Bone marrow (tissue), 2 donors: ENCODE data around the gene ZMYND8.
"Not testable (repeated sequence)": the region's sequence is repeated elsewhere in the genome, so short reads cannot be mapped to it uniquely, and the experiment has no call there.

Source experiments
- DNase-seq, 2 donors: peaks; one replicate each; lab custom pipeline; 2025; lab: John Stamatoyannopoulos, UW

ZMYND8 gene

DNA sequence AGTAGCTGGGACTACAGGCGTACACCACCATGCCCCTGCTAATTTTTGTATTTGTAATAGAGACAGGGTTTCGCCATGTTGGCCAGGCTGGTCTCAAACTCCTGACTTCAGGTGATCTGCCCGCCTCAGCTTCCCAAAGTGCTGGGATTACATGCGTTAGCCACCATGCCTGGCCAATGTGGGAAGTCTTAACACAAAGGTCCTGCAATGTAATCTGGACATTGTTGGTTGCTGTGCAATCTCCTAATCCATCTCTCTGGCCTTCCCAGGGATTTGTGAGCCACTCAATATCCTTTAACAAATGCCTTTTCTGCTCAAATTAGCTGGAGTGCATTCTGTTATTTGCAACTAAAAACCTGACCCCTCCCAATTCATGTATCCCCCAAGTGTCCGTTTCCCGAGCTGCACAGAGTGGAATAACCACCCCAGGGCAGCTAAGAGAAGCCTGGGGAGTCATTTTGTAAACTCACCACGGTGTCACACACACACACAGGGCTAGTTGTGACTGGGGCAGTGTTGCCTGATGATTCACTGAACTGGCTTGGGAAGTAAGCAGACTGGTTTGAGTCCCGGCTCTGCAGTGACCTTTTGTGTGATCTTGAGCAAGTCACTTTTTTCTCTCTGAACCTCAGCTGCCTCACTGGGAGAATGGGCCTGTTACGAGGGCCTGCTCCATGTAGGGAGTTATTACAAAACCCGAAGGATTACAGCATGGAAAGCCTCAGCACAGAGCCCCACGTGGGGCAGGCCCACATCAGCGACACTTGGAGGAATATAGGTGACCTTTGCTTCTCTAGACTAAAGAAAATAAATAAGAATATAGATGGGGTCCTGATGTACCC lies 152.3 kb downstream of the ZMYND8 start:
- no peak for DNase-seq

DNA sequence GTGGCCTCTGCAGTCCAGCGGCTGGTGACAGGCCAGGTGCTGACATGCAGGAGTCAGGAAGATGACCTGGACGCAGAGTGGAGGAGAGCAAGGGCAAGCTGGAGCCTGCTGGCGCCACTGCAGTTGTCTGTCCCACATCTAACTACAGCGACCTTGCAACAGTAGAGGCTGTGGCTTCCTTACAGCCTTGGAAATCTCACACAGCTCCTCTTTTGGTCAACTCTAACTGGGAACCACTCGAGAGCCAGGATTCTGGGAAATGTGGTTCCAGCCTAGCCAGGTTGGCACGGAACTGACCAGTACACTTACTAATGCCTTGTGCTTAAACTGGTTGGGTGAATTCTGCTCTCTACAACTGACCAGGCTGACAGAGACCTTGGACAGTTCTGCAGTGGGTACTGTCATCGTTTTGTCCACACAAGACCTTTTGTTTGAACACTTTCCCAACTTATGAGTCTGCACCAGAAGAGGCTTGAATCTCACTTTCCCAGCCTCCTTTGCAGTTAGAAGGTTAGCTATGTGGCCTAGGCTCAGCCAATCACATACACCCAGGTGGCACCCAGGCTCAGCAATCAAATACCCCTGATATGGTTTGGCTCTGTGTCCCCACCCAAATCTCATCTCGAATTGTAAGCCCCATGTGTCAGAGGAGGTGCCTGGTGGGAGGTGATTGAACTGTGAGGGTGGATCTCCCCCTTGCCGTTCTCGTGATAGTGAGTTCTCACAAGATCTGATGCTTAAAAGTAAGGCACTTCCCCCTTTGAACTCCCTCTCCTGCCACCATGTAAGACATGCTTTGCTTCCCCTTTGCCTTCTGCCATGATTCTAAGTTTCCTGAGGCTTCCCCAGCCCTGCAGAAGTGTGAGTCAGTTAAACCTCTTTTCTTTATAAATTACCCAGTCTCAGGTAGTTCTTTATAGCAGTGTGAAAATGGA lies 153.5 kb downstream of the ZMYND8 start:
- no peak for DNase-seq

DNA sequence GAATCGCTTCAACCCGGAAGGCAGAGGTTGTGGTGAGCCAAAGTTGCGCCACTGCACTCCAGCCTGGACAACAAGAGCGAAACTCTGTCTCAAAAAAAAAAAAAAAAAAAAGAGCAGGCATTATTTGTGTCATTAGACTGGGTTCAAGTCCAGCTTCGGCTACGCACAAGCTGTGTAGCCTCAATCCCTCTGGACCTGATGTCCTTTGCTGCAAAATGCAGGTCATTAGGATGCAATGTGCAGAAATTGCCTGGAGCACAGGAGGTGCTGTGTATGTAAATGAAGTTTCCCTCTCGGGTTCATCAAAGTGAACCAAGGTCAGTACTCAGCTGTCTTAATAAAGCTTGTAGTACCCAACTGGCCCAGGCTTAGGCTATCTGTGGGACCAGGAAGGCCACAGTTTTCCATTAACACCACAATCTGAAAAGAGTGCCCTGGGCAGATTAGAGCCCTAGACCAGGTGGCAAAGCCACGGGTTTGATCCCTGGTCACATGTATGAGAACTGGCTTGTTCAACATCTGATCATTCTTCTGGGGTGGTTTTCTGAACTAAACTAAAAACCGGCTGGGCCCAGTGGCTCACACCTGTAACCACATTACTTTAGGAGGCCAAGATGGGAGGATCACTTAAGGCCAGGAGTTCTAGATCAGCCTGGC lies 155.3 kb downstream of the ZMYND8 start:
- no peak for DNase-seq

DNA sequence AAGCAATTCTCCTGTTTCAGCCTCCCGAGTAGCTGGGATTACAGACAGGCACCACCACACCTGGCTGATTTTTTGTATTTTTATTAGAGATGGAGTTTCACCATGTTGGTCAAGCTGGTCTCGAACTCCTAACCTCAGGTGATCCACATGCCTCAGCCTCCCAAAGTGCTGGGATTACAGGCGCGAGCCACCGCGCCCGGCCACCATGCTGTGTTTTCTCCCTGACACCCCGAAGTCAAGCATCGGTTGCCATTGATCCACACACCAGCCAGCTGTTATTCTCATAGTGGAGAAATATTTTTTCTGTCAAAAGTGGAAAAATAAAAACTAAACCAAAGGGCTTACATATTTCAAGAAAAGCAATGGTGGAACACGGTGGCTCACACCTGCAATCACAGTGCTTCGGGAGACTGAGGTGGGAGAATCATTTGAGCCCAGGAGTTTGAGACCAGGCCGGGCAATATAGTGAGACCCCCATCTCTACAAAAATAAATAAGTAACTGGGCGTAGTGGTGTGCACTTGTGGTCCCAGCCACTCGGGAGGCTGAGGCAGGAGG lies 157.4 kb downstream of the ZMYND8 start:
- no peak for DNase-seq

DNA sequence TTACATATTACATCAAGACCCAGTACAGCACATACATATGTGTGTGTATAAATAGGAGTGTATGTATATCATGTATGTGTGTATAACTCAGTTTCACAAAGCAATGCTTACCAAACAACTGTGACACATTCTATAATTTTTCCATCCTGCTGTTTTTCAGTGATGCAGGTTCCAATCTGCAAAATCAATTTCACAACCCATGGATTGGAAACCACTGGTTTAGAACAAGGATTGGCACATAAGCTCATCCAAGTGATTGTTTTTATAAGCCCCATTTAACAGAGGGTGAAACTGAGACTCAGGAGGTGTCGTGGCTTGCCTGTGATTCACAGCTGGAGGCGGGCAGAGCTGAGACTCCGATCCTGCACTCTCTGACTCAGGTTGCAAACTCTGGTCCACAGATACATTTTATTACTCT lies 158.2 kb downstream of the ZMYND8 start:
- no peak for DNase-seq

DNA sequence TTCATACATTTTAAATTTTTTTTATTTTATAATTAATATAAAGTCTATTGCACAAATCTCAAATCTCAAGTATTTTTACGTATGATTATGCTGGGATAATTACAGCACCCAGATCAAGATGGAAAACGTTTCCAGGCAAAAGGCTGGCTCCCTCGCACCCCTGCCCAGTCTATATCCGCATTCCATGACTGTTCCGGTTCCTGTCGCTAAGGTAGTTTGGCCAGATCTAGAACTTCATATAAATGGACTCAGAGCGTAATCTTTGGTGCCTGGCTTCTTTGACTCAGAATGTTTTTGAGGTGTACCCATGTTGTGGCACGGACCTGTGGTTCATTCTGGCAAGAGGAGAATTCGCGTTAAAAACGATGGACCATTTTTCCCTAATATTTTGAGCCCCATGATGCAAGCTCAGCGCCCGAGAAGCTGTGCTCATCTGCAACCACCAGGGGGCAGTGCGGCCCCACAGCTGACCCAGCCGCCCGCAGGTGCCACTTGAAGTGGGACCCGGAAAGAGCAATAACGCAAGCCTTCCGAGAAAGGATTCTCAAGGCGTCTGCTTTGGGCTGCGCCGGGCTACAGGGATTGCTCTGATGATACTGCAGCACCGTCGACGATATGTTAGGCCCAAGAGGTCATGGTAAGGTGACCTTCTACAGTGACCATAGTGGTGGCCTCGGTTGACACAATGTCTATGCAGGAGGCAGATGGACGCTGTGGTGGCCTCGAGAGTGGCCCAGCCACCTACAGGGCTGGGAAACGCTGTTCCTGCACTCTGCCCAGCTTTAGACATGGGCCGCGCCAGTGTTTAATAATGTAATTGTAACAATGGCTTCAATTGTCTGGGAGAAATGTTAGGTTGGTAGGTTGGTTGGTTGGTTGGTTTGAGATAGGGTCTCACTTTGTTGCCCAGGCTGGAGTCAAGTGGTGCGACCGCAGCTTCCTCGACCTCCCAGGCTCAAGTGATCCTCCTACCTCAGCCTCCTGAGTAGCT lies 160.1 kb downstream of the ZMYND8 start:
- peak; percentile 17 to 39 for DNase-seq

DNA sequence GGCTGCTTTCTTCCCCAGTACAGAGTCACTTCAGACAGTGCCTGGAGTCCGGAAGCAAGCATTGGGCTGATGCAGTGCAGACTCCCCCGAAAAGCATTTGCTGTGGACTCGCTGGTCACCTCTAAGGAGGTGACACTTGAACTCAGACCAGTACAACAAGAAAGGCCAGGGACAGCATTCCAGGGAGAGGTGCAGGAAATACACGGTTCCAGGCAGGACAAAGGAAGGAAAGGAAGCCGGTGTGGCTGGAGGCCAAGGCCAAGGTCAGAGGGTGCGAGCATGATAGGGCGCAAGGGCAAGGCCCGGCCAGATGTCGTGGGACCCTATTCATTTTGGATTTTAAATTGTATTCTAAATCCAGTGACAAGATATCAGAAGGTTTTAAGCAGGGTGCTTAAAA lies 160.9 kb downstream of the ZMYND8 start:
- DNase-seq = no peak

DNA sequence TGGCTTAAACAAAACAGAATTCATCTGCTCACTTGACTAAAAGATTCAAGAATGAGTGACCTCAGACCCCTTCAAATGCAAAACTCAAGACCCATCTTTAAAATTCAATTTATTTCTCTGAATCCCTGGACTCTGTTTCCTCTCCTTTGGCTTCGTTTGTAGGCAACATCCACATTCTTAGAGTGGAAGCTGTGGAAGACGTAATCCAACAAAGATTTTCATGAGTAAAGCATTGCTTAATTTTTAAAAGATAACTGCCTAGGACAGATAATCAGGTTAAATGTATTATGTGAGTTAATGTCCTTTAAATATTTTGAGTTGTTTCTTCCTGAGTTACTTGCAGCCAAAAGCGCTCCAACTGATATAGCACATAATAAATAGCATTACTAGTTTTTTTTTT lies 164.5 kb downstream of the ZMYND8 start:
- no peak for DNase-seq

DNA sequence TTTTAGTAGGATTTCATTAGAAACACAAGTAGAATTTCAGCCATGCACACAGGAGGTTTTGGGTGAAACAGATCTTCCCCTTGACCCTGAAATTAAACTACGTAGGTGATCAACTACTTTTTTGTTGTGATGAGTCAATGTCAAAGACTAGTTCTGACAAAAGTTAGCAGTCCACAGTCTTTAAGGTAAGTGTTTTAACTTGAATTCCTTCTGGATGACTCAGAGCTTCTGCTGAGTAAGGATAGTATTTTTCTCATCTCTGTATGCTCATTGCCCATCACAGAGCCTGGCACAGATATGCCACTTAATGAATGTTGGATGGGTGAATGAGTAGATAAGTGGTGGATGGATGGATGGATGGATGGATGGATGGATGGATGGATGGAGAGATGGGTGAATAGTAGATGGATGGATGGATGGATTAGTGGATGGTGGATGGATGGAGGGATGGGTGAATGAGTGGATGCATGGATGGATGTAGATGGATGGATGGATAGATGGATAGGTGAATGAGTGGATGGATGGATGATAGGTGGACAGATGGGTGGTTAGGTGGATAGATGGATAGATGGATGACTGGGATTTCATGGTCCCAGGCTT lies 165.3 kb downstream of the ZMYND8 start:
- DNase-seq = no peak

DNA sequence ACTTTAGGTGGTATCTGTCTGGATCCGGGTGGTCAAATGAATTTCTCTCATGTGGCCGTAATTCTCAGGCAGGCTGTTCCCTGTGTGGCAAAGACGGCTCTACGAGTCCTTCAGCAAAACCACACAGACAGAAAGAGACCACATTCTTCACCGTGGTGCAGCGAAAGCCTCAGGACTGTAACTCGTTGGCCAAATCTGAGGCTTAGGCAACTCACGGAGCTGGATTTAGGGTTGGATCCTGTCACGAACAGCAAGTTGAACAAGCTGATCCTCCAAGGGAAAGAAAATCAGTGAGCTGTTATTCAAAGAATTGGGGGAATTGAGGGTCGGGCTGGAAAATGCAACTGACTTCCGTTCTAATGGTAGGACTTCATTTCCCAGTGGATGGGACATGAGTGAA lies 167.4 kb downstream of the ZMYND8 start:
- DNase-seq = no peak

DNA sequence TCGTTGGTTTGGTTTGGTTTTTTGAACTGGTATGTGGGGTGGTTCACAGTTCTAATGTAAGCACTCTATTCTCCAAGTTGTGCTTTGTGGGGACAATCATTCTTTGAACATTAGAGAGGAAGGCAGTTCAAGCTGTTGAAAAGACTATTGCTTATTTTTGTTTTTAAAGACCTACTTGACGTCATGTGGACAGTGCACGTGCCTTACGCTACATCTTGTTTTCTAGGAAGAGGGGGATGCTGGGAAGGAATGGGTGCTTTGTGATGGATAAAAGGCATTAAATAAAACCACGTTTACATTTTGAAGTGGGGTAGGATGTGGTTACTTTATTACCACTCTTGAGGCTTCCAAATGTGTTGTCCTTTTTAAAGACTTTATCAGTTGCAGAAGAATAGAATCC lies 168.0 kb downstream of the ZMYND8 start:
- DNase-seq = no peak

DNA sequence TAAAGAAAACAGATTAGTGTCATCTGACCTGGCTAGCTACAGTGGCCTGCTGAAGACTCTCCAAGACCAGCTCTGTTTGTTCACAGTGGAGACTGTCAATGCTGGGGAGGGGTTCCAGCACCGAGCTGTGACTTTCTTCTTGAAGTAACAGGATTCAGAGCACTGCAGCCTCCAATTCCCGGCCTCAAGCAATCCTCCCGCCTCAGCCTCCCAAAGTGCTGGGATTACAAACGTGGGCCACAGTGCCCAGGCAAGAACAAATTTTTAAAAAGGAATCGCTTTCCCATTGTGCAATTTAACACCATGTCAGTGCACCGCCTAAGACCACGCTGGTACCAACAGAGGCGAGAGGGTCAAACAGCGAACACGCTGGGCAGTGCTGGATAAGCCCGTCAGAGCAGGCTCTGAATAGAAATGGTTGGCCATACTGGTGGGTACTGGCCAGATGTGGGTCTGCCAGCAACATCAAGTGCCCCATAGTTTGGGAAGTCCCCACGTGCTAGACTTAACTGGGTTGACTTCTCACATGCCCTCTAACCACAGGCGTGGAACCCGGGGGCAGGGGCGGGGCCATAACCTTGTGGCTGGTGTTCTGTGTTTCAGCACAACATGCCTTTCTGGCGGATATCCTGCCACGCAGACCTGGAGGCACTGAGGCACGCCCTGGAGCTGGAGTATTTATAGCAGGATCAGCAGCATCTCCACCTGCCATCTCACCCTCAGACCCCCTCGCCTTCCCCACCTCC lies 168.9 kb downstream of the ZMYND8 start:
- no peak for DNase-seq

DNA sequence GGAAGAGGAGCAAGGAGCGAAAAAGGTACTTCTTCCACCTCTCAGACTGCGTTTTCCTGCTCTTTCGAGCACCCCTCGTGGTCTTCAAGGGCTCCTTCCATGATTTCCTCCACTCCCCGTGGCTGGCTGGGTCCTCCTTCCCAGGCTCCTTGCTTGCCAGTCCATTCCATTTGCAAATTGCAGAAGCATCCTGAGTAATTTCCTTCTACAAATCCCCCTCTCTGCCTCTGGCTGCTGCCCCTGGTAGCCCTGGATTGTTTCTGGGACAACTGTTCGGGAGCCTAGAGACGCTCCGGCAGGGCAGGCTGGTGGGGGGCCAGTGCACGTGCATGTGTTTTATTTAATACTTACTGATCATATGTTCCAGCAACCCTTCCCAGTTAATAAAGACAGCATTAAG lies 173.1 kb downstream of the ZMYND8 start:
- no peak for DNase-seq

DNA sequence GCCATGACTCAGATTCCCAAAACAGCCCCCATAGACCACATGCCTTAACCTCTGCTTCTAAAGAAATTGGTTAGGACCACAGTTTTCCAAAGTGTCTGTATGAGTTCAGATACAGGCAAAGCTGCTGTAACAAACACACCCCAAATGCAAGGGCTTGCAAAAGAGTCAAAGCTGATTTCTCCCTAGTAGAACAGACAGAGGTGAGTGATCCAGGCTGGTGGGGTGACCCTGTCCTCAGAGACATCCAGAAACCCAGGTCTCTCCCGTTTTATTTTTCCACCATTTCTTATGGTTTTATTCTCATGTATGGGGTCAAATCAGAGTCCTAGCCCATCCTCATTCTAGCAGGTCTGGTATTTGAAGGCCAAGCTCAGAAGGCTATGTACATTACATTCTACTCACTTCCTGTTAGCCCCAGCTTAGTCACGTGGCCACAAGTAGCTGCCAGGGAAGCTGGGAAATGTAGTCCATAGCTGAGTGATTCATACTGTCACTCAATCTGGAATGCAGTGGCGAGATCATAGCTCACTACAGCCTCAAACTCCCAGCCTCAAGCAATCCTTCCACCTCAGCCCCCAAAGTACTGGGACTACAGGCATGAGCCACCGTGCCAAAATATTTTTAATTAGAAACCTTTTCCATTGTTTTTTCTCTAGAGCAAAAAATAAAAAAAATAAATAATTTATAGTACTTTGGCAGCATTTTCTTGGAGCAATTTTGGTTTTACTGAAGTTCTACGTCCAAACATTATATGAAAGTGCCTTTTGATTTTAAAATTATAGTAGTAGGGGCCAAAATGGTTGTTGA lies 175.2 kb downstream of the ZMYND8 start:
- no peak for DNase-seq

DNA sequence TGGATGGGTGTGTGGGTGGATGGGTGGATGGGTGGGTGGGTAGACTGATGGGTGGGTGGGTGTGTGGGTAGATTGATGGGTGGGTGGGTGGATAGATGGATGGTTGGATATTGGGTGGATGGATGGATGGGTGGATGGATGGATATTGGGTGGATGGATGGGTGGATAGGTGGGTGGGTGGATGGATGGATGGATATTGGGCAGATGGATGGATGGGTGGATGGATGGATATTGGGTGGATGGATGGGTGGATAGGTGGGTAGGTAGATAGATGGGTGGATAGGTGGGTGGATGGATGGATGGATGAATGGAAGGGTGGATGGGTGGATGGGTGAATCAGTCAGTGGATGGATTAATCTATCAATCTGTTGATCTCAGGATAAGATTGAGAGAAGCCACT lies 177.2 kb downstream of the ZMYND8 start:
- DNase-seq = no peak

DNA sequence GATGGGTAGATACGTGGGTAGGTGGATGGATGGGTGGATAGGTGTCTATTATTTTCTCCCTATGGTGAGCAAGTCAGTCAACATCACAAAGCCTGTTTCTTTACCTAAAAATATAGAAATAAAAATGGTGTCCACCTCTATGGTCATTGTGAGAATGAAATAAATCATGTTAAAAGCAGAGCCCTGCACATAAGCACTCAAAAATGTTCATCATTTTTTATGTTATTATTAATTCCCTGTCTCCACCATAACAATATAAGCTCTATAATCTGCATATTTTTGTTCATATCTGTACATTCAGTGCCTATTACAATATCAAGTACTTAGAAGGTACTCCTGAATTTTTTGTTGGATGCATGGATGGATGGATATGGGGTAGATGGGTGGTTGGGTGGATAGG lies 177.6 kb downstream of the ZMYND8 start:
- no peak for DNase-seq

DNA sequence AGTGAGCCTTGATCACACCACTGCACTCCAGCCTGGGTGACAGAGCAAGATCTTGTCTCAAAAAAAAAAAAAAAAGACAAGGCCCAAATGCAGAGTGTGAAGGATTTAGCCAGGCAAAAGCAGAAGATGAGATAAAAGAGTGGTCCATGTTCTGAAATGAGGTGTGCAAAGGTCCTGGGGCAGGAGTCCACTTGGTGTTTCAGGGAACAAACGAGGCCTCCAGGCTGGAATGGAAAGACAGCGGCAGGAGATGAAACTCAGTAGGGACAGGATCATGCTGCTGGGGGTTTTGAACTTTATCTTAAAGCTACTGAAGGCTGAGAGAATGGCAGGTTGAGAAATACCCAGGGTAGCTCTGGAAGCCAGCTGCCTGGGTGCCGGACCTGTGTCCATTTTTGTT lies 178.2 kb downstream of the ZMYND8 start:
- DNase-seq = no peak

DNA sequence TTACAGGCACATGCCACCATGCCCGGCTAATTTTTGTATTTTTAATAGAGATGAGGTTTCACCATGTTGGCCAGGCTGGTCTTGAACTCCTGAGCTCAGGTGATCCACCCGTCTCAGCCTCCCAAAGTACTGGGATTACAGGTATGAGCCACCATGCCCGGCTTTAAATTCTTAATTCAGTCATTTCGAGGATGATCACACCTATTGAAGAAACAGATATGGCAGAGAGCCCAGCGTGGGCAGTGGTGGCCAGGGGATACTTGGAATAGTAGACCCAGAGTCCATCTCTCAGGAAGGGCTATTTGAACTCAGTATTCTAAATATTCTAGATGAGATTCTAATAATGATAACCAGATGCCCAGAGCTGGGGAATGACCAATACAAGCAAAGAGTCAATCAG lies 180.3 kb downstream of the ZMYND8 start:
- DNase-seq = not testable (repeated sequence)

DNA sequence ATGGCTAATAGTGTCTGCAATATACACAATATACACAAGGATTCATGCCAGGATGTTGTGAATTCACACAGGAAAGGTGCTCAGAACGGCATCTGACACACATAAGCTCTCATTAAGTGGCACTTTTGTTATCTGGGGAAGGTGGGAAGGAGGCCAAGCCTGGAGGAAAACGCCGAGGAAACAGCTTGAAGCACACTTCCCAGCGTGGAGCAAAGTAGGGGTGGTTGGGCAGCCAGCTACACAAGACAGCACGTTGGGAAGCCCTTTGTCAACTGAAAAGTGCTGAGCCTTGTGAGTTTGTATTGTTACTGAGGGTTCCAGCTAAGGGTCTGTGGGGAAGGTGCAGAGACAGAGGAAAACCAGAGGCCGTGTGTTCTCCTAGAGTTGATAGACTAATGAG lies 181.0 kb downstream of the ZMYND8 start:
- no peak for DNase-seq
